GM12864 (cell line): Measurements from ENCODE around the gene RASAL2.

ENCODE experiments used
- DNase-seq: peaks from one replicate; pipeline ENCODE4 v3.0.0-alpha.2; 2011; ENCODE audit warnings: low read depth
- H3K4me3 ChIP-seq: 2 replicates; pipeline ENCODE4 v1.5.1; 2011; ENCODE audit warnings: mild to moderate bottlenecking, low read depth, low read length, control low read depth
- TF ChIP-seq, protein P1 (sequence below): IDR thresholded peaks from 2 replicates; pipeline ENCODE4 v1.5.1; 2011; ENCODE audit warnings: low read depth, mild to moderate bottlenecking, moderate library complexity, low read length, control low read depth, inconsistent platforms; ENCODE audit errors: missing control alignments

The RASAL2 gene

DNA sequence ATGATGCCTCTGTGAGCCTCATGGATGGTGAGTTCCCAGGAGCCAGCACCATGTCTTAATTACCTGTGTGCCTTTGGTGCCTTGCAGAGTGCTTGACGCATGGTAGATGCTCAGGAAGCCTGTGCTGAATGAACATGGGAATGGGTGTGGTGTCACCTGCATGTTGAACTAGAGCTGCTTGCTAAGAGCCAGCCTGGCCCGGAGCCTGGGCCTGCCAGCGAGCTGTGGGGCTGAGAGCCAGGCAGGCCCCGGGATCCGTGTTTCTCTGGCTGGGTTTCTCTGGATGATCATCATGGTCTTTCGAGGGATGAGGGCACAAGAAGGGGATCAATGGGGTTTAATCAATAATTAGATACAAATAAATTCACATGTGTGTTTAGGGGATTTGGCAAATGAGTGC is 412.3 kb downstream of the RASAL2 start:
- DNase-seq, result no peak
- no peak overlapping the region for H3K4me3 ChIP-seq
- TF ChIP-seq, protein P1, sequence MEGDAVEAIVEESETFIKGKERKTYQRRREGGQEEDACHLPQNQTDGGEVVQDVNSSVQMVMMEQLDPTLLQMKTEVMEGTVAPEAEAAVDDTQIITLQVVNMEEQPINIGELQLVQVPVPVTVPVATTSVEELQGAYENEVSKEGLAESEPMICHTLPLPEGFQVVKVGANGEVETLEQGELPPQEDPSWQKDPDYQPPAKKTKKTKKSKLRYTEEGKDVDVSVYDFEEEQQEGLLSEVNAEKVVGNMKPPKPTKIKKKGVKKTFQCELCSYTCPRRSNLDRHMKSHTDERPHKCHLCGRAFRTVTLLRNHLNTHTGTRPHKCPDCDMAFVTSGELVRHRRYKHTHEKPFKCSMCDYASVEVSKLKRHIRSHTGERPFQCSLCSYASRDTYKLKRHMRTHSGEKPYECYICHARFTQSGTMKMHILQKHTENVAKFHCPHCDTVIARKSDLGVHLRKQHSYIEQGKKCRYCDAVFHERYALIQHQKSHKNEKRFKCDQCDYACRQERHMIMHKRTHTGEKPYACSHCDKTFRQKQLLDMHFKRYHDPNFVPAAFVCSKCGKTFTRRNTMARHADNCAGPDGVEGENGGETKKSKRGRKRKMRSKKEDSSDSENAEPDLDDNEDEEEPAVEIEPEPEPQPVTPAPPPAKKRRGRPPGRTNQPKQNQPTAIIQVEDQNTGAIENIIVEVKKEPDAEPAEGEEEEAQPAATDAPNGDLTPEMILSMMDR, result no peak

DNA sequence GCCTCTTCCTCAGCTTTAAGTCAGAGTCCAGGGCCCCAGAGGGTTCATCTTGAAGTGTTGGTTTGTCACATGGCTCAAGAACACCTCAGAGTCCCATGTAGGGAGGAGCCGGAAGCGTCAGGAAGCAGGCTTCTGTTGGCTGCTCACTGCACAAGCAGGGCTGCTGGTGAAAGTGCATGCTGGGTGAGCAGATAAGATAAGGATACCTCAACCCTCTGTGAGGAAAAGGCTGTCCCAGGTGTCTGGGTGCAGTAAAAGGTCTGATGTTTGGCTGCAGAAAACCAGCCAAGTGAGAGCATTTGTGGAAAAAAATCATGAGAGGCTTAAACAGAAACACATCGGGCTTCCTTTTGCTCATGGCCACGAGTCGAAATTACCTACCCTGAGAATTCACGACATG is 412.8 kb downstream of the RASAL2 start:
- no peak for DNase-seq
- TF ChIP-seq, protein P1, result no peak
- H3K4me3 ChIP-seq, result no peak overlapping the region

DNA sequence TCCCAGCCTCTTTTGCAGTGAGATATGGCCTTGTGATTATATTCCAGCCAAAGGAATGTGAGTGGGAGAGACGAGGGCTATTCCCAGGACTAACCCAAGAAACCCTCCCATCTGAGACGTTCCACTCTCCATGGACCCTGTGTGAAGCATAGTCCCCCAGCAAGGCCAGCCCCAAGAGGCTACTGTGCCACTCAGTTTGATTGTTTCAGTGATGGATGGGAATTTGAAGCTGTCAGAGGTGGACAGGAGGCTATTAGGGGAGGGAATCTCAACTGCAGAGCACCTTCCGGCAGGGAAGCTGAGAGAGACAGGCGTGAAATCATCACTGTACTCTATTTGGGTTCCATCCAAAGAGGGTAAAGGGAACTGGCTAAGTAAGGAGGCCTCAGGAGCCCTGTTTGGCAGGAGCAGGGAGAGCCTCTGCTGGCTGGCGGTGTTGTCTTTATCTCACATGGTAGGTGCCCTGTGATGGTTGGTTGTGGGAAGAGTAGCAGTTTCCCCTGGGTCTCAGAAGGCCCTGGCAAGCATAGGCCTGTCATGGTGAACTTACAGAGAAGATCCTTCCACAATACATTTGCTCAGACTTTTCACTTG is 415.6 kb downstream of the RASAL2 start:
- TF ChIP-seq, protein P1, result no peak
- H3K4me3 ChIP-seq, result no peak overlapping the region
- no peak for DNase-seq

DNA sequence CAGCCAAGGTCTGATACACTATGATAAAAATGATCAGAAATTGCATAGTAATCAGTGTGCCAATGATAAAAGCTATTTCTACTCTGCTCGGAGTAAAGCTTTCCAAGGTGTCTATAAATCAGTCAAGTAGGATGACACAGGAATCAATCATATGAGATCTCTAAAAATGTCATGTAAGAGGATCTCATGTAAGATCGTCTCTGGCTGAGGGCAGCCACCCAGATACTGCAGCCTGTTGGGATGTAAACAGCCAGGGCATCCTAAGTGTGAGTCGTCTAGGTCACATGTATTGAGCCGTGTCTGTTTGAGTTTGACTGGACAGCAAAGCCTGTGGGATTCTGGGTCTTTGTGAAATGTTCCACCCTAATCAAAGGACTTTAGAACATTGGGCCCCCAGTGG is 416.3 kb downstream of the RASAL2 start:
- DNase-seq, result no peak
- TF ChIP-seq, protein P1, result no peak

DNA sequence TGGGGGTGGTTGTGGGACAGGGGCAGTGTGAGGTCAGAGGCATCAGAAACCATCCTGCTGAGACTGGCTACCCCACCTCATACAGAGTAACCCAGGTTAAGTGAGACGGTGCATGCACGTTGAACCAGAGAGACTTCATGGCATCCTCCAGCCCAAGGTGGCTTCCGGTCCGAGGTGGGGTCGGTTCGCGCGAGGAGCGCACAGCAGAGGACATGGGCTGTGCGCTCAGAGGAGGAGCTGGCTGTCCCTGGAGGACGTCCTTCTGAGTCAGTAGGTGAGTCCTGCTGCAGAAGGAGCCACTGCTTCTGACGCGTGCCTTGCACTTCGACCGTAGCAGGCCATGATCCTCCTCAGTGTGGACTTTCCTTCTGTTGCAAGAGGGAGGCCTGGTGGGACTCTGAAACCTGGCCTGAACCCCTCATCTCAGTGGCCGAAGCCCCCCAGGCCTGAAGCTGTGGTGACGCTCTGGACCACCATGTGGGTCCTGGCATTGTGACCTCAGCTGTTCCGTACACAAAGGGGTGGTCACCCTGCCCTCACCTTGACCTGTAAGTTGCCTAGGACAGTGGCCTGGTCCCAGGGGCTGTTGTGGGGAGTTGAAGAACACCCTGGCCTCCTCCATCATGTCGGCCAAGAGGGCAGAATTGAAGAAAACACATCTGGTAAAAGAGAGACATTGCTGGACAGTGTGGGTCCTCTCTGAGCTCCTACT is 418.8 kb downstream of the RASAL2 start, which contains the start of gene TEX35:
Gene TEX35, plus strand, starts transcription at position 544 of the 712 bp plus-strand sequence. Its CDS starts 80 bp downstream, at position 624.
- DNase-seq, result no peak
- TF ChIP-seq, protein P1, result no peak
- no peak within 1 kb of the TSS for H3K4me3 ChIP-seq

More for the DNA sequence above, 416.3 kb downstream of the RASAL2 start:
- no peak overlapping the region for H3K4me3 ChIP-seq

DNA sequence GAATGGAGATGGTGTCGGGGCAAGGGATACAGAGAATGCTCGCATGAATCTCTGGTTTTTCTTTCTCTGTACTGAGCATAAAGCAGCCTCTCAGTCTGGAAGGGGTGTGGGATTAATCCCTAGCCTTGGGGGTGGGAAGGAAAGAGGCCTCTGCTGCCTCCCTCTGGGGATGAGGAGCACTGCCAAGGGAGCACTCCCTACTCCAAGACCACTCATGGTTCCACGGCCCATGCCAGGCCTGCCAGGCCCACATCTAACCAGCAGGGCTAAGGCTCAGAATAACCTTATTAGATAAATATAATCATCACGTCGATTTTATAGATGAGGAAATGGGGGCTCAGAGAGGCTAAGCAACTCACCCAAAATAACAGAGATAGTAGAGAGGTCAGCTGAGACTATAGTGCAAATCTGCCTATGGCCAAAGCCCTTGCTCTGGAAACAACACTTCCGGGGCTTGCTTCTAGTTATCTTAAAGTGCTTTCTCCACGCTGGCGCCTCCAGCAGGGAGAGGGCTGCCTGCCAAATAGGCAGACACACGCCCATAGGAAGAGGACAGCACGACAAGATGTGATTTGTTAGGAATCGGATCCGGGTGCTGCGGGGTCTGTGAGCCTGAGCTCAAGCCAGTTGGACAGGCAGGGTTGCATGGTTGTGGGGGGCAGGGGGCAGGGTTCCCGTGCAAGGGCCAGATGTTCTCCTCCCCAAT is 419.5 kb downstream of the RASAL2 start:
- DNase-seq, result no peak
- no peak overlapping the region for H3K4me3 ChIP-seq
- TF ChIP-seq, protein P1, result no peak
